Prostate gland (tissue), 2 donors: ENCODE measurements around the gene BTG4.

Experiments used
- POLR2AphosphoS5 ChIP-seq: sonication (generic); formaldehyde crosslinking; IDR thresholded peaks from one replicate; pipeline ENCODE4 v1.6.1; 2017; ENCODE audit warnings: antibody characterized with exemption
- TF ChIP-seq, protein P1 (sequence below), 4 experiments: fragments of 200-600 bp in 2 of 4; fragments of 450-650 bp in 2 of 4; sonication (generic) in 2 of 4; IDR thresholded peaks; 1 replicate in 3 of 4; 2 replicates in 1 of 4; pipeline ENCODE4 v1.5.1; 2016 to 2019; ENCODE audit warnings: antibody characterized with exemption in 4 of 4, mild to moderate bottlenecking in 2 of 4, moderate library complexity in 2 of 4

DNA sequence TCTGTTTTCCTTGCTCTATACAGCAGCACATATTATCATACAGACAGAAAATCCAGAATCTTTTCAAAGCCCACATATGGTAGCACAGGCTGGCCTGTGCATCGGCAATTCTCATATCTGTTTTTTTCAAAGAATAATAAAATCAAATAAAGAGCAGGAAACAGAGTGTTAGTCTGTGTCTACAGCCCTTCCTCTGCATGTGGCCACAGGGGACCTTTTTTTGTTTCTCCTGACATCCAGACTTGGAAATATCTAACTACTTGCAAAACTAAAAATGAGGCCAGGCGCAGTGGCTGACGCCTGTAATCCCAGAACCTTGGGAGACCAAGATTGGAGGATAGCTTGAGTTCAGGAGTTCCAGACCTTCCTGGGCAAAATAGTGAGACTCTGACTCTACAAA, 48.6 kb upstream of the BTG4 start:
- TF ChIP-seq, protein P1, sequence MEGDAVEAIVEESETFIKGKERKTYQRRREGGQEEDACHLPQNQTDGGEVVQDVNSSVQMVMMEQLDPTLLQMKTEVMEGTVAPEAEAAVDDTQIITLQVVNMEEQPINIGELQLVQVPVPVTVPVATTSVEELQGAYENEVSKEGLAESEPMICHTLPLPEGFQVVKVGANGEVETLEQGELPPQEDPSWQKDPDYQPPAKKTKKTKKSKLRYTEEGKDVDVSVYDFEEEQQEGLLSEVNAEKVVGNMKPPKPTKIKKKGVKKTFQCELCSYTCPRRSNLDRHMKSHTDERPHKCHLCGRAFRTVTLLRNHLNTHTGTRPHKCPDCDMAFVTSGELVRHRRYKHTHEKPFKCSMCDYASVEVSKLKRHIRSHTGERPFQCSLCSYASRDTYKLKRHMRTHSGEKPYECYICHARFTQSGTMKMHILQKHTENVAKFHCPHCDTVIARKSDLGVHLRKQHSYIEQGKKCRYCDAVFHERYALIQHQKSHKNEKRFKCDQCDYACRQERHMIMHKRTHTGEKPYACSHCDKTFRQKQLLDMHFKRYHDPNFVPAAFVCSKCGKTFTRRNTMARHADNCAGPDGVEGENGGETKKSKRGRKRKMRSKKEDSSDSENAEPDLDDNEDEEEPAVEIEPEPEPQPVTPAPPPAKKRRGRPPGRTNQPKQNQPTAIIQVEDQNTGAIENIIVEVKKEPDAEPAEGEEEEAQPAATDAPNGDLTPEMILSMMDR (IDR thresholded peaks at IDR 0.05): no peak
- TF ChIP-seq POLR2AphosphoS5: no peak
